ENCODE measurements around the gene ITGA11.
A peak's percentile ranks its signal among the peaks of the same experiment; 100 is the strongest.

ITGA11 gene

GRCh38 chr15:68368731-68369435, 63.1 kb downstream of the ITGA11 start:
- ATAC-seq, result no peak
- TF ChIP-seq ZNF70 (CRISPR knock-in tag; IDR thresholded peaks at IDR 0.05), result no peak

- no peak for ATAC-seq
- TF ChIP-seq, protein P1, sequence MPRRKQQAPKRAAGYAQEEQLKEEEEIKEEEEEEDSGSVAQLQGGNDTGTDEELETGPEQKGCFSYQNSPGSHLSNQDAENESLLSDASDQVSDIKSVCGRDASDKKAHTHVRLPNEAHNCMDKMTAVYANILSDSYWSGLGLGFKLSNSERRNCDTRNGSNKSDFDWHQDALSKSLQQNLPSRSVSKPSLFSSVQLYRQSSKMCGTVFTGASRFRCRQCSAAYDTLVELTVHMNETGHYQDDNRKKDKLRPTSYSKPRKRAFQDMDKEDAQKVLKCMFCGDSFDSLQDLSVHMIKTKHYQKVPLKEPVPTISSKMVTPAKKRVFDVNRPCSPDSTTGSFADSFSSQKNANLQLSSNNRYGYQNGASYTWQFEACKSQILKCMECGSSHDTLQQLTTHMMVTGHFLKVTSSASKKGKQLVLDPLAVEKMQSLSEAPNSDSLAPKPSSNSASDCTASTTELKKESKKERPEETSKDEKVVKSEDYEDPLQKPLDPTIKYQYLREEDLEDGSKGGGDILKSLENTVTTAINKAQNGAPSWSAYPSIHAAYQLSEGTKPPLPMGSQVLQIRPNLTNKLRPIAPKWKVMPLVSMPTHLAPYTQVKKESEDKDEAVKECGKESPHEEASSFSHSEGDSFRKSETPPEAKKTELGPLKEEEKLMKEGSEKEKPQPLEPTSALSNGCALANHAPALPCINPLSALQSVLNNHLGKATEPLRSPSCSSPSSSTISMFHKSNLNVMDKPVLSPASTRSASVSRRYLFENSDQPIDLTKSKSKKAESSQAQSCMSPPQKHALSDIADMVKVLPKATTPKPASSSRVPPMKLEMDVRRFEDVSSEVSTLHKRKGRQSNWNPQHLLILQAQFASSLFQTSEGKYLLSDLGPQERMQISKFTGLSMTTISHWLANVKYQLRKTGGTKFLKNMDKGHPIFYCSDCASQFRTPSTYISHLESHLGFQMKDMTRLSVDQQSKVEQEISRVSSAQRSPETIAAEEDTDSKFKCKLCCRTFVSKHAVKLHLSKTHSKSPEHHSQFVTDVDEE (CRISPR knock-in tag; IDR thresholded peaks at IDR 0.05), result no peak
- no peak for TF ChIP-seq ESRRG (CRISPR knock-in tag; IDR thresholded peaks at IDR 0.05)
These were observed 64.0 kb downstream of the ITGA11 start for GRCh38 chr15:68367992-68368391.

GRCh38 chr15:68367226-68367625, 64.7 kb downstream of the ITGA11 start:
- no peak for ATAC-seq
- no peak for TF ChIP-seq ESRRG (CRISPR knock-in tag; IDR thresholded peaks at IDR 0.05)
- no peak for TF ChIP-seq ISL1 (CRISPR knock-in tag; IDR thresholded peaks at IDR 0.05)
- TF ChIP-seq ZC3H10 (CRISPR knock-in tag; IDR thresholded peaks at IDR 0.05), result no peak
- no peak for TF ChIP-seq ARNTL (CRISPR knock-in tag; IDR thresholded peaks at IDR 0.05; ENCODE audit: borderline replicate concordance, low read depth)
- no peak for TF ChIP-seq RARB (CRISPR knock-in tag; IDR thresholded peaks at IDR 0.05)
- TF ChIP-seq, protein P2, sequence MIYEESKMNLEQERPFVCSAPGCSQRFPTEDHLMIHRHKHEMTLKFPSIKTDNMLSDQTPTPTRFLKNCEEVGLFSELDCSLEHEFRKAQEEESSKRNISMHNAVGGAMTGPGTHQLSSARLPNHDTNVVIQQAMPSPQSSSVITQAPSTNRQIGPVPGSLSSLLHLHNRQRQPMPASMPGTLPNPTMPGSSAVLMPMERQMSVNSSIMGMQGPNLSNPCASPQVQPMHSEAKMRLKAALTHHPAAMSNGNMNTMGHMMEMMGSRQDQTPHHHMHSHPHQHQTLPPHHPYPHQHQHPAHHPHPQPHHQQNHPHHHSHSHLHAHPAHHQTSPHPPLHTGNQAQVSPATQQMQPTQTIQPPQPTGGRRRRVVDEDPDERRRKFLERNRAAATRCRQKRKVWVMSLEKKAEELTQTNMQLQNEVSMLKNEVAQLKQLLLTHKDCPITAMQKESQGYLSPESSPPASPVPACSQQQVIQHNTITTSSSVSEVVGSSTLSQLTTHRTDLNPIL (CRISPR knock-in tag; IDR thresholded peaks at IDR 0.05; ENCODE audit: low read depth), result no peak
- no peak for TF ChIP-seq TOX (CRISPR knock-in tag; IDR thresholded peaks at IDR 0.05; ENCODE audit: borderline replicate concordance)
- TF ChIP-seq ZFP30 (CRISPR knock-in tag; IDR thresholded peaks at IDR 0.05), result no peak
- no peak for TF ChIP-seq GLIS3 (CRISPR knock-in tag; IDR thresholded peaks at IDR 0.05)
- TF ChIP-seq BACH2 (CRISPR knock-in tag; IDR thresholded peaks at IDR 0.05; ENCODE audit: borderline replicate concordance), result no peak
- no peak for TF ChIP-seq PATZ1 (CRISPR knock-in tag; IDR thresholded peaks at IDR 0.05; ENCODE audit: borderline replicate concordance)
- no peak for TF ChIP-seq ZNF8 (CRISPR knock-in tag; IDR thresholded peaks at IDR 0.05)
- TF ChIP-seq TCF4 (CRISPR knock-in tag; IDR thresholded peaks at IDR 0.05; ENCODE audit: borderline replicate concordance), result no peak
- TF ChIP-seq, protein P1 (CRISPR knock-in tag; IDR thresholded peaks at IDR 0.05), result no peak

GRCh38 chr15:68366314-68366713, 65.6 kb downstream of the ITGA11 start:
- ATAC-seq, result peak; percentile 45; the same call in 1 of the 3 replicates
- TF ChIP-seq TOX (CRISPR knock-in tag; IDR thresholded peaks at IDR 0.05; ENCODE audit: borderline replicate concordance) (no peak), GLIS3 (CRISPR knock-in tag; IDR thresholded peaks at IDR 0.05) (no peak), ZFP3 (CRISPR knock-in tag; IDR thresholded peaks at IDR 0.05) (no peak), ZNF565 (CRISPR knock-in tag; conservative IDR thresholded peaks at IDR 0.05; ENCODE audit: low read depth) (no peak), POU6F1 (CRISPR knock-in tag; IDR thresholded peaks at IDR 0.05; ENCODE audit: borderline replicate concordance, low read depth) (no peak), ARNTL (CRISPR knock-in tag; IDR thresholded peaks at IDR 0.05; ENCODE audit: borderline replicate concordance, low read depth) (no peak)

Data from SK-N-SH treated with all-trans-retinoic acid at 6 μM for 48 hours (cell line).